Neuronal stem cell (in vitro differentiated cells): ENCODE measurements around the gene RBM18.

ENCODE experiments used
- DNase-seq: peaks from one replicate; pipeline ENCODE4 v3.0.0-alpha.2; 2013; ENCODE audit warnings: low spot score
- H2AFZ ChIP-seq: one replicate; pipeline ENCODE4 v1.6.1; 2013; ENCODE audit warnings: mild to moderate bottlenecking, low read length, inconsistent platforms
- H2AK5ac ChIP-seq: 2 replicates; pipeline ENCODE4 v1.6.1; 2013; ENCODE audit warnings: low read depth, mild to moderate bottlenecking, inconsistent platforms, low read length, moderate library complexity, mixed read lengths
- H2BK120ac ChIP-seq: 2 replicates; pipeline ENCODE4 v1.6.1; 2013; ENCODE audit warnings: low read depth, mild to moderate bottlenecking, inconsistent platforms, low read length, moderate library complexity, mixed read lengths
- H2BK12ac ChIP-seq: one replicate; pipeline ENCODE4 v1.6.1; 2013; ENCODE audit warnings: low read length, inconsistent platforms
- H2BK15ac ChIP-seq: 2 replicates; pipeline ENCODE4 v1.6.1; 2013; ENCODE audit warnings: mild to moderate bottlenecking, low read length, inconsistent platforms, mixed read lengths
- H2BK5ac ChIP-seq: one replicate; pipeline ENCODE4 v1.6.1; 2013; ENCODE audit warnings: inconsistent platforms, mild to moderate bottlenecking, low read length, moderate library complexity
- H3K14ac ChIP-seq: one replicate; pipeline ENCODE4 v1.6.1; 2013; ENCODE audit warnings: low read length, inconsistent platforms
- H3K18ac ChIP-seq: 2 replicates; pipeline ENCODE4 v1.6.1; 2013; ENCODE audit warnings: low read length, inconsistent platforms
- H3K23ac ChIP-seq: 2 replicates; pipeline ENCODE4 v1.6.1; 2013; ENCODE audit warnings: low read depth, mild to moderate bottlenecking, mixed read lengths, low read length, inconsistent platforms; ENCODE audit not compliant: poor library complexity
- H3K27ac ChIP-seq: replicated peaks from 3 replicates; pipeline ENCODE4 v1.5.1; 2013; ENCODE audit warnings: low read length, inconsistent platforms
- H3K27me3 ChIP-seq, 3 experiments: 2 replicates each; pipeline ENCODE4 v1.6.1; 2013; ENCODE audit warnings: low read length in 3 of 3, mild to moderate bottlenecking in 2 of 3, inconsistent platforms in 1 of 3, low read depth in 1 of 3, mixed read lengths in 1 of 3, moderate library complexity in 1 of 3; ENCODE audit not compliant: control insufficient read depth in 3 of 3, insufficient read depth in 3 of 3
- H3K36me3 ChIP-seq, 2 donors: replicated peaks in 1 of 2; 2 replicates each; pipeline ENCODE4 v1.6.1; 2013; ENCODE audit warnings: low read length in 2 of 2; ENCODE audit not compliant: control insufficient read depth in 2 of 2, insufficient read depth in 2 of 2
- H3K4ac ChIP-seq: 2 replicates; pipeline ENCODE4 v1.6.1; 2013; ENCODE audit warnings: inconsistent platforms, mild to moderate bottlenecking, low read length, moderate library complexity
- H3K4me1 ChIP-seq, 2 donors: 1 replicate in 1 of 2; 2 replicates in 1 of 2; pipeline ENCODE4 v1.6.1; 2013; ENCODE audit warnings: low read length in 2 of 2, low read depth in 1 of 2; ENCODE audit not compliant: control insufficient read depth in 2 of 2, insufficient read depth in 1 of 2
- H3K4me2 ChIP-seq: one replicate; pipeline ENCODE4 v1.6.1; 2013; ENCODE audit warnings: mild to moderate bottlenecking, low read length, inconsistent platforms; ENCODE audit not compliant: insufficient read depth, poor library complexity, severe bottlenecking
- H3K4me3 ChIP-seq, 2 donors: 2 replicates each; pipeline ENCODE4 v1.5.1; 2013; ENCODE audit warnings: low read length in 2 of 2, mild to moderate bottlenecking in 2 of 2, inconsistent platforms in 1 of 2, moderate library complexity in 1 of 2
- H3K79me1 ChIP-seq: one replicate; pipeline ENCODE4 v1.6.1; 2013; ENCODE audit warnings: low read depth, mild to moderate bottlenecking, inconsistent platforms, low read length, moderate library complexity
- H3K9ac ChIP-seq: one replicate; pipeline ENCODE4 v1.6.1; 2013; ENCODE audit warnings: mild to moderate bottlenecking, low read depth, low read length, inconsistent platforms; ENCODE audit not compliant: poor library complexity
- H3K9me3 ChIP-seq, 2 donors: replicated peaks in 1 of 2; 2 replicates each; pipeline versions ENCODE3 to v1.6.1; 2013; ENCODE audit warnings: low read length in 2 of 2, mild to moderate bottlenecking in 2 of 2, inconsistent platforms in 1 of 2, low read depth in 1 of 2, mixed read lengths in 1 of 2, moderate library complexity in 1 of 2; ENCODE audit not compliant: control insufficient read depth in 2 of 2, insufficient read depth in 1 of 2
- H4K8ac ChIP-seq: one replicate; pipeline ENCODE4 v1.6.1; 2013; ENCODE audit warnings: low read depth, mild to moderate bottlenecking, inconsistent platforms, low read length, moderate library complexity
- H4K91ac ChIP-seq: one replicate; pipeline ENCODE4 v1.6.1; 2013; ENCODE audit warnings: low read length, low read depth, mild to moderate bottlenecking, inconsistent platforms; ENCODE audit not compliant: poor library complexity
- WGBS, 2 donors: extraction: QIAGEN DNeasy Blood & Tissue Kit; methylation state at CpG; one replicate each; pipeline ENCODE4 v1.1.7; 2013; ENCODE audit warnings: missing lambda C conversion rate in 2 of 2, mixed read lengths in 1 of 2; ENCODE audit not compliant: insufficient read length in 2 of 2, insufficient replicate concordance in 1 of 2; ENCODE audit errors: extremely low coverage in 2 of 2; 5-methylcytosine and 5-hydroxymethylcytosine counted together

Gene RBM18

DNA sequence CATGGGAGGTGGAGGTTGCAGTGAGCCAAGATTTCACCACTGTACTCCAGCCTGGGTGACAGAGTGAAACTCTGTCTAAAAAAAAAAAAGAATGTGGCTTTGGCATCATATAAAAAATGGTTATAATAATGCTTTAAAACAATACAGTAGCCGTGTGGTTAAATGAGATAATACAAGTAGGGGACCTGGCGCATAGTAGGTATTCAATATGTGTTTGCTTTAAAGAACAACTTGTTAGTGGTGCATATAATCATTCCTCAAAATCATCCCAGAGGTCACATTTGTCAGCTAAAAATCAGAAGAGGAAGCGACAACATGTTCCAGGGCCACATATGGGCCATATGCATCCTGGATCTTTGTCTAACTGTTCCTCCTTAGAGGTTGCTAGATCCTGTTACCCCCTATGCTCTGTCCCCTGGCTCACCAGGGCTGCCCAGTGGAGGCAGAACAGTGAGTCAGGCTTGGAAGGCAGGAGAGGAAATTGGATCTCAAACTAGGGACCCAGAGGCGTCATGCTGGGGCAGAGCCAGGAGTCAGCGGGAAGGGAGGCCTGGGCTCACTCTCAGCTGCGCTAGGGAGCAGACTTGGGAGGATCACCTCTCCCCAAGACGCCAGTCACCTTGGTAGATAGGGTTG is 63.6 kb downstream of the RBM18 start:
- Histone ChIP-seq H2BK120ac (no peak overlapping the region), H3K9ac (no peak overlapping the region), H2BK15ac (no peak overlapping the region), H2BK12ac (no peak overlapping the region), H2AK5ac (no peak overlapping the region), H3K23ac (no peak overlapping the region), H3K4ac (no peak overlapping the region), H3K27ac (no peak overlapping the region), H2BK5ac (no peak overlapping the region), H3K4me2 (no peak overlapping the region), H3K27me3 (peaks cover 0 to 89% (median 0%) of the 10 kb centered on the region in 3 experiments), H3K9me3 (no peaks in the 10 kb centered on the region), H3K36me3 (no peaks in the 10 kb centered on the region), H3K4me1 (peaks cover 0 to 6% of the 10 kb centered on the region in 2 donors), H3K14ac (no peak overlapping the region), H3K4me3 (no peak overlapping the region), H4K91ac (no peak overlapping the region), H4K8ac (no peak overlapping the region), H3K18ac (no peak overlapping the region), H3K79me1 (no peaks in the 10 kb centered on the region), H2AFZ (no peak overlapping the region)
- WGBS, 2 donors = no CpG with 5 or more reads among the region's 7 CpGs
- DNase-seq = no peak

GRCh38 chr9:122197882-122198281 is 66.8 kb downstream of the RBM18 start:
- Histone ChIP-seq H3K4me1 (peaks cover 0 to 4% of the 10 kb centered on the region in 2 donors), H3K36me3 (no peaks in the 10 kb centered on the region), H2BK15ac (no peak overlapping the region), H3K27me3 (peaks cover 0 to 80% (median 0%) of the 10 kb centered on the region in 3 experiments), H4K91ac (no peak overlapping the region), H2BK5ac (no peak overlapping the region), H3K4me2 (no peak overlapping the region), H3K14ac (peak overlapping the region; percentile 33), H3K9ac (no peak overlapping the region), H2AFZ (no peak overlapping the region), H3K4me3 (no peak overlapping the region), H4K8ac (no peak overlapping the region), H3K9me3 (no peaks in the 10 kb centered on the region), H2BK12ac (no peak overlapping the region), H3K23ac (no peak overlapping the region), H3K27ac (no peak overlapping the region), H2AK5ac (peak overlapping the region; percentile 27), H2BK120ac (no peak overlapping the region), H3K18ac (peak overlapping the region; percentile 5), H3K79me1 (no peaks in the 10 kb centered on the region), H3K4ac (no peak overlapping the region)
- WGBS, 2 donors = no CpG with 5 or more reads among the region's 4 CpGs
- DNase-seq = no peak

GRCh38 chr9:122197426-122197825 is 67.2 kb downstream of the RBM18 start:
- Histone ChIP-seq H3K27ac (no peak overlapping the region), H3K9ac (no peak overlapping the region), H3K4me3 (no peak overlapping the region), H3K18ac (peak overlapping the region; percentile 5), H2BK120ac (no peak overlapping the region), H3K79me1 (no peaks in the 10 kb centered on the region), H4K8ac (no peak overlapping the region), H3K4me1 (peaks cover 0 to 4% of the 10 kb centered on the region in 2 donors), H2BK5ac (no peak overlapping the region), H2AFZ (no peak overlapping the region), H2AK5ac (no peak overlapping the region), H4K91ac (no peak overlapping the region), H3K4me2 (no peak overlapping the region), H2BK15ac (no peak overlapping the region), H3K36me3 (no peaks in the 10 kb centered on the region), H3K27me3 (peaks cover 0 to 78% (median 0%) of the 10 kb centered on the region in 3 experiments), H3K4ac (no peak overlapping the region), H3K14ac (no peak overlapping the region), H2BK12ac (no peak overlapping the region), H3K9me3 (no peaks in the 10 kb centered on the region), H3K23ac (no peak overlapping the region)
- WGBS, 2 donors = no CpG with 5 or more reads among the region's 7 CpGs
- no peak for DNase-seq

- peaks cover 0 to 78% (median 0%) of the 10 kb centered on the region in 3 experiments for H3K27me3 ChIP-seq
These were observed 68.8 kb downstream of the RBM18 start for GRCh38 chr9:122195875-122196274.

More at GRCh38 chr9:122195875-122196274, 68.8 kb downstream of the RBM18 start:
- DNase-seq = no peak
- no CpG with 5 or more reads among the region's 4 CpGs for WGBS, 2 donors
- Histone ChIP-seq H4K91ac (no peak overlapping the region), H4K8ac (no peak overlapping the region), H2BK12ac (no peak overlapping the region), H2BK5ac (no peak overlapping the region), H3K18ac (no peak overlapping the region), H3K9me3 (no peaks in the 10 kb centered on the region), H3K9ac (no peak overlapping the region), H3K4ac (no peak overlapping the region), H3K79me1 (no peaks in the 10 kb centered on the region), H3K27ac (no peak overlapping the region), H3K4me3 (no peak overlapping the region), H3K36me3 (no peaks in the 10 kb centered on the region), H2BK120ac (no peak overlapping the region), H2AFZ (no peak overlapping the region), H3K4me2 (no peak overlapping the region), H3K23ac (no peak overlapping the region), H2BK15ac (no peak overlapping the region), H3K14ac (no peak overlapping the region), H3K4me1 (peaks cover 2 to 4% of the 10 kb centered on the region in 2 donors), H2AK5ac (no peak overlapping the region)
